ENCODE measurements around the gene KCTD17. TPM values are rescaled to one million over a fixed set of nuclear protein-coding genes. Genes with fewer than 3 reads are reported as not detected.

The KCTD17 gene, protein sequence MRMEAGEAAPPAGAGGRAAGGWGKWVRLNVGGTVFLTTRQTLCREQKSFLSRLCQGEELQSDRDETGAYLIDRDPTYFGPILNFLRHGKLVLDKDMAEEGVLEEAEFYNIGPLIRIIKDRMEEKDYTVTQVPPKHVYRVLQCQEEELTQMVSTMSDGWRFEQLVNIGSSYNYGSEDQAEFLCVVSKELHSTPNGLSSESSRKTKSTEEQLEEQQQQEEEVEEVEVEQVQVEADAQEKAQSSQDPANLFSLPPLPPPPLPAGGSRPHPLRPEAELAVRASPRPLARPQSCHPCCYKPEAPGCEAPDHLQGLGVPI
- 6.5 and 11.0 TPM in 2 replicates for total RNA-seq

DNA sequence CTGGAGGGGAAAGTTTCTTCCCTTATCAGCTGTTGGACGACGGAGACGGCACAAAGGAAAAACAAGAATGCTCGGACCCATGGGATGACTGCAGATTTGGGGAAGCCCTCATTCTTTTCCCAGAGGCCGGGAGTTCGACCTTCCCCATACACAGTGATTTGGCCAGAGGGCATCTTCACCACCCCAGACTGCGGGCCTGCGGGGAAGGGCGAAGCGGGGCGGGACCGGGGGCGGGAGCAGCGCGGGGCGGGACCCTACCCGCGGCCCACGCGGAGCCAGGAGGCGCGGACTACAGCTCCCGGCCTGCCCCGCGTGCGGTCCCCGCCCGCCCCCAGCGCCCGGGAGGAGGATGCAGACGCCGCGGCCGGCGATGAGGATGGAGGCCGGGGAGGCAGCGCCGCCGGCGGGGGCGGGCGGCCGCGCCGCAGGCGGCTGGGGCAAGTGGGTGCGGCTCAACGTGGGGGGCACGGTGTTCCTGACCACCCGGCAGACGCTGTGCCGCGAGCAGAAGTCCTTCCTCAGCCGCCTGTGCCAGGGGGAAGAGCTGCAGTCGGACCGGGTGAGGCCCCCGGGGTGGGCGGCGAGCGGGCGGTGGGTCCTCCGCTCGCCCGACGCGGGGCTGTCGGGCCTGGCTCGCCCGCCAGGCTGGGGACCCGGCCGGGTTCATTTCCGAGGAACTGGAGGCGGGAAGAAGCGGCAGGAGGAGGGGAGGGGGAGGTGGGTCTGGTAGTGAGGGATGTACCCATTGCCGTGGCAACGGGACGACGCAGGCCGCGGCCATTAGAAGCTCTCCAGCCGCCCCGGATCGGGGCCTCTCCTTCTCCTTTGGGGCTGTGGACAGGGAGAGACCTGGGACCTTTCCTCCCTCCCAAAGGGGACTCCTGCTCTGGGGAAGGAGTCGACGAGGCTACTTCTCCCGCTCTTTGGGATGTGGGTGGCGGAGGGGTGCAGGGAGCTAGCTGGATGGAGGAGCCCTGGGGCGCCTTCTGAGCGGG, at the start of gene KCTD17:
Gene KCTD17 (plus strand): TSS at position 352 of the 995 bp plus-strand sequence. CDS start 19 bp downstream, at position 371.

DNA sequence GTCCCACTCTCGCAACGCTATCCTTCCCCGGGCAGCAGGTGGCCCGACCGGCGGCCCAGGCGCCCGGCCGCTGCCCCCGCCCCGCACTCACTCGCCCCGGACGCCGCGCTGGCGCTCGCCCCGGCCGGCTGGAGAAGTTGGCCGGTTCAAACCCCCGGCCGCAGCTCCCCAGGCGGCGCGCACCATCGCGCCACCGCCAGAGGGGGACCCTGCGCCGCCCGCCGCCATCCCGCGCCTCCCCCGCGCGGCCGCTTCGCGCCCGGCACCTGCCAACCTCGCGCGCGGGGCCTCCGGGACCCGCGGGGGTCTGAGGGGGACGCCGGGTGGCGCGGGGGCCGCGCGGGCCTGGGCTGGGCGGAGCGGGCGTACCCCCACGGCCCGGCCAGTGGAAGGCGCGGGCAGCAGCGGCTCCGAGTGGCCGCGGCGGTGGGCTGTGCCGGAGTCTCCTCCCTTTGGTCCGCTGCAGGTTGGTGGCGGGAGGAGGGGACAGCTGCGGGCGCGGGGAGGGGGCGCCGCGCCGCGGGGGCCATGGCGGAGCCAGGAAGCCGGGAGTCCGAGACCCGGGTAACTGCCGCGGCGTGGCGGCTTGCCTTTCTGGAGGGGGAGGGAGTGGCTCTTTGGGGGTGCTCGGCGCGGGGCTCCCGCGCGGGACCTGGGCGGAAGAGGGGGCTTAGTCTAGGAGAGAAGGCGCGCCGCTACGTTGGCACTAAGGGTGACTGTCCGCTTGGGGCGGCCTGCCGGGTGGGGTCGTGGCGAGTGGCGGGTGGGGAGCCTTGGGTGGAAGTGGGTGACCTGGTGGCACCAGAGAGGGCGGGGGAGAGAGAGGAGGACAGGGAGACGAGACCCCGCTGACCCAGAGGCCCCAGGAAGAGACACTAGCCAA, 32.0 kb upstream of the KCTD17 start, which contains the start of the genes MPST and TST:
Gene MPST (plus strand): TSS at position 434 of the 883 bp plus-strand sequence. CDS start 95 bp downstream, at position 529.
Gene TST (minus strand): TSS at position 139 of the 883 bp plus-strand sequence. CDS start 715 bp downstream, outside the sequence.

DNA sequence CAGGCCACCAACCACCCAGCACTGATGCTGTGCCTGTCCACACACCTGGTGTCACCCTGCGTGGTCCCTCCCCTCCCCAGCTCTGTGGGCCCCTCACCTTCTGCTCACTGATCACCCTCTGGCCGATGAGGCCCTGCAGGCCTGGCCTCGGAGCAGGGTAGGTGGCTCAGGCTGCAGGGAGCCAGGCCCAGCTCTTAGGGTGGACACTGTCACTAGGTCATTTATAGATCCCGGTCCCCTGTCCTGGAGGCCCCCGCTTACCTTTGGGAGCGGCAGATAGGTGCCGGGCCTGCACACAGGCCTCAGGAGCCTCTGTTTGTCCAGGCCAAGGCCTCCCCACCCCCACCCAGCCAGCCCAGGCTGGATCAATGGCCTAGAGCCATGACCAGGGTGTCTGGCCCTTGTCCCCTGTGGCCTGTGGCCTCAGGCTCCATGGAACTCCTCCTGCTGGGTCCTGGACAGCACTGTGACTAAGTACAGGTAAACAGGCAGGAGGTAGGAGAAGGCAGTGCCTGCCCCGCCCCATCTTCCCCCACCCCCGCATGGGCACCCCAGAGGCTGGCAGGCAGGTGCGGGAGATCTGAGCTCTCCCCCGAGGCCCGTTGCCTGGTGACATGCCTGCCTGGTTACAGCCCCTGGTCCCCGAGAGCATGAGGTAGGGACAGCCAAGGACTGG, 57.8 kb downstream of the KCTD17 start, which contains the start of gene TMPRSS6:
Gene TMPRSS6 (minus strand): TSS at position 472 of the 676 bp plus-strand sequence. CDS start 6,296 bp downstream, outside the sequence.

Other genes with a start within 250 kb of the KCTD17 start
- gene PVALB, start 234.7 kb upstream of the KCTD17 start, total RNA-seq = not detected in 2 replicates
- not detected in 2 replicates for gene NCF4, start 190.7 kb upstream of the KCTD17 start, total RNA-seq
- gene CSF2RB, start 138.1 kb upstream of the KCTD17 start, total RNA-seq = under 0.01 TPM in 2 replicates
- gene TST, start 32.3 kb upstream of the KCTD17 start, total RNA-seq = 32.5 and 39.6 TPM in 2 replicates
- gene MPST, start 32.0 kb upstream of the KCTD17 start, total RNA-seq = 86.3 and 95.0 TPM in 2 replicates
- not detected in 2 replicates for gene TMPRSS6, start 58.0 kb downstream of the KCTD17 start, total RNA-seq
- 0.14 TPM in 1 of 2 replicates, not detected in the other for gene IL2RB, start 98.2 kb downstream of the KCTD17 start, total RNA-seq
- gene C1QTNF6, start 136.5 kb downstream of the KCTD17 start, total RNA-seq = 2.7 and 6.8 TPM in 2 replicates
- not detected in 2 replicates for gene SSTR3, start 160.7 kb downstream of the KCTD17 start, total RNA-seq
- 6.5 and 18.8 TPM in 2 replicates for gene RAC2, start 192.5 kb downstream of the KCTD17 start, total RNA-seq
- gene CYTH4, start 230.8 kb downstream of the KCTD17 start, total RNA-seq = under 0.01 TPM in 2 replicates

Data from nasal cavity respiratory epithelium epithelial cell of viscerocranial mucosa (primary cell).